BLaER1 treated with 17β-estradiol and CSF1 and Interleukin-3, amounts not matched to agents 10 nM and 100 nM (cell line): ENCODE data around the gene MAP2.
A peak's percentile ranks its signal among the peaks of the same experiment; 100 is the strongest.

Source experiments
- H3K27ac ChIP-seq, 11 experiments: shearing (Covaris generic); formaldehyde crosslinking; 2 replicates each; pipeline ENCODE4 v1.8.1; 2022
- H3K27me3 ChIP-seq, 11 experiments: shearing (Covaris generic); formaldehyde crosslinking; 2 replicates each; pipeline ENCODE4 v1.8.1; 2022
- H3K36me3 ChIP-seq, 11 experiments: shearing (Covaris generic); formaldehyde crosslinking; 2 replicates each; pipeline ENCODE4 v1.8.1; 2022
- H3K4me1 ChIP-seq, 10 experiments: shearing (Covaris generic); formaldehyde crosslinking; 2 replicates each; pipeline ENCODE4 v1.8.1; 2022
- H3K4me2 ChIP-seq, 11 experiments: shearing (Covaris generic); formaldehyde crosslinking; 2 replicates each; pipeline ENCODE4 v1.8.1; 2022
- H3K4me3 ChIP-seq, 10 experiments: shearing (Covaris generic); formaldehyde crosslinking; 2 replicates each; pipeline ENCODE4 v1.8.1; 2022
- H3K9ac ChIP-seq, 11 experiments: shearing (Covaris generic); formaldehyde crosslinking; 2 replicates each; pipeline ENCODE4 v1.8.1; 2022
- H3K9me3 ChIP-seq, 11 experiments: shearing (Covaris generic); formaldehyde crosslinking; replicated peaks in 1 of 11; 2 replicates each; pipeline ENCODE4 v1.8.1; 2022
- H4K20me1 ChIP-seq, 11 experiments: shearing (Covaris generic); formaldehyde crosslinking; 2 replicates each; pipeline ENCODE4 v1.8.1; 2022
- Cebpa-rat ChIP-seq, 11 experiments: shearing (Covaris generic); IDR thresholded peaks; 2 replicates each; pipeline ENCODE4 v1.8.1; 2022

The MAP2 gene

GRCh38 chr2:209614690-209615369 lies 191.0 kb downstream of the MAP2 start:
- H3K9ac ChIP-seq = no peak overlapping the region

GRCh38 chr2:209619782-209620181 lies 195.9 kb downstream of the MAP2 start:
- Histone ChIP-seq H3K27me3 (no peaks in the 10 kb centered on the region), H3K9ac (no peak overlapping the region), H3K27ac (peak overlapping the region in 6 of 11 experiments; percentile 12 to 41 (median 30); a peak in 8 of 22 replicates), H3K4me2 (peak overlapping the region in 3 of 11 experiments; percentile 9 to 31 (median 20); a peak in 5 of 22 replicates), H3K4me1 (peaks cover 0 to 12% (median 7%) of the 10 kb centered on the region in 10 experiments; a peak in 12 of 20 replicates), H3K4me3 (no peak overlapping the region), H3K9me3 (peaks cover 10 to 24% (median 19%) of the 10 kb centered on the region in 11 experiments), H3K36me3 (peaks cover 0 to 7% (median 0%) of the 10 kb centered on the region in 11 experiments; a peak in 4 of 22 replicates), H4K20me1 (no peaks in the 10 kb centered on the region)
- TF ChIP-seq Cebpa-rat (IDR thresholded peaks at IDR 0.05) = peak in 4 of 11 experiments; percentile 24 to 43 (median 34); a peak in 1 of 22 replicates

More at GRCh38 chr2:209614690-209615369, 191.0 kb downstream of the MAP2 start:
- H3K27ac ChIP-seq = no peak overlapping the region
- H3K4me1 ChIP-seq = peaks cover 0 to 6% (median 3%) of the 10 kb centered on the region in 10 experiments; a peak in 10 of 20 replicates
- no peak for TF ChIP-seq Cebpa-rat (IDR thresholded peaks at IDR 0.05)
- H3K9me3 ChIP-seq = peaks cover 10 to 26% (median 20%) of the 10 kb centered on the region in 11 experiments
- no peaks in the 10 kb centered on the region for H3K27me3 ChIP-seq
- H3K4me3 ChIP-seq = no peak overlapping the region
- H3K36me3 ChIP-seq = peaks cover 0 to 7% (median 0%) of the 10 kb centered on the region in 11 experiments; a peak in 4 of 22 replicates
- H3K4me2 ChIP-seq = no peak overlapping the region
- H4K20me1 ChIP-seq = no peaks in the 10 kb centered on the region

DNA sequence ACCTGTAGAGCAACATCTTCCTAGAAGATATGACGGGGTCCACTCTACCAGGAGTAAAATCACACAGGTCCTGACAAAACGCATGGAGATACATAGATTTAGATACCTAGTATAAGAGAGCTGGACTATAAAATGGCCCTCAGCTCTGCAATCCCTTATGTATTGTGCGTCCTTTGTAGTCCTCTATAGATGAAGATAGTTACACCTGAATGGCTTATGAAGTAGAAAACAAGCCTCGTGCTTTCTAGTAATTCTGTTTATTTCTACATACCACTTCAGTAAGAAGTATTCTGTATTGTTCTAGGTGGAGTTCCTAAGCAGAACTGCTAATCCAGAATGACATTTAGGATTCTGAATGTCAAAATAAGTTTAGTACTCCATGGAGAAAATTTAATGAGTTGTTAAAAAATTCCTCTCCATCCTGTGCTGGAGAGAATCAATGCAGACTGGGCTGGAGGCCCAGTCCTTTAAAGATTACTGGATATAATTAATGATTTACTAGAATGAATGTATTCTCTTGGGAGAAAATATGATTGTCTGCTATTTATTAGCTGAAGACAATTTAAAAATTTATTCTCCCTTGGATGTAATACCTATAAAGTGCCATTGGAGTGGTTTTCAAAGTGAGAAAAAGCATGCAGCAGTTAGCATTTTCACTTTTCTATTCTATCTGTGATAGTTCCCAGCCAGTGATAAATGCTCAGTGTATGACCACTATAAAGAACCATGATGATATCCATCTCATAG lies 200.5 kb downstream of the MAP2 start:
- H3K9ac ChIP-seq = no peak overlapping the region
- H3K27ac ChIP-seq = no peak overlapping the region
- H3K36me3 ChIP-seq = no peaks in the 10 kb centered on the region
- no peak overlapping the region for H3K4me2 ChIP-seq
- TF ChIP-seq Cebpa-rat (IDR thresholded peaks at IDR 0.05) = no peak
- no peaks in the 10 kb centered on the region for H3K9me3 ChIP-seq
- H4K20me1 ChIP-seq = no peaks in the 10 kb centered on the region
- H3K4me1 ChIP-seq = peaks cover 0 to 12% (median 7%) of the 10 kb centered on the region in 10 experiments; a peak in 12 of 20 replicates
- no peaks in the 10 kb centered on the region for H3K27me3 ChIP-seq
- no peak overlapping the region for H3K4me3 ChIP-seq

GRCh38 chr2:209629597-209629996 lies 205.8 kb downstream of the MAP2 start:
- no peak overlapping the region for H3K27ac ChIP-seq
- H3K4me2 ChIP-seq = no peak overlapping the region
- H3K36me3 ChIP-seq = no peaks in the 10 kb centered on the region
- no peaks in the 10 kb centered on the region for H4K20me1 ChIP-seq
- no peak overlapping the region for H3K9ac ChIP-seq
- no peaks in the 10 kb centered on the region for H3K27me3 ChIP-seq
- no peak overlapping the region for H3K4me3 ChIP-seq
- no peaks in the 10 kb centered on the region for H3K4me1 ChIP-seq
- TF ChIP-seq Cebpa-rat (IDR thresholded peaks at IDR 0.05) = no peak
- H3K9me3 ChIP-seq = no peaks in the 10 kb centered on the region

GRCh38 chr2:209633911-209634310 lies 210.1 kb downstream of the MAP2 start:
- Histone ChIP-seq H3K9ac (no peak overlapping the region), H3K27me3 (no peaks in the 10 kb centered on the region), H3K36me3 (no peaks in the 10 kb centered on the region), H3K9me3 (no peaks in the 10 kb centered on the region), H3K27ac (no peak overlapping the region), H4K20me1 (no peaks in the 10 kb centered on the region), H3K4me2 (no peak overlapping the region), H3K4me1 (no peaks in the 10 kb centered on the region), H3K4me3 (no peak overlapping the region)
- TF ChIP-seq Cebpa-rat (IDR thresholded peaks at IDR 0.05) = no peak

- Histone ChIP-seq H3K4me2 (no peak overlapping the region), H3K36me3 (no peaks in the 10 kb centered on the region), H3K4me1 (no peaks in the 10 kb centered on the region), H3K9me3 (no peaks in the 10 kb centered on the region), H3K27ac (no peak overlapping the region), H3K27me3 (no peaks in the 10 kb centered on the region), H3K4me3 (no peak overlapping the region), H4K20me1 (no peaks in the 10 kb centered on the region), H3K9ac (no peak overlapping the region)
- TF ChIP-seq Cebpa-rat (IDR thresholded peaks at IDR 0.05) = no peak
Measured at GRCh38 chr2:209636076-209636475, 212.2 kb downstream of the MAP2 start.

GRCh38 chr2:209637293-209637692 lies 213.4 kb downstream of the MAP2 start:
- TF ChIP-seq Cebpa-rat (IDR thresholded peaks at IDR 0.05) = no peak
- H3K27me3 ChIP-seq = no peaks in the 10 kb centered on the region

GRCh38 chr2:209638346-209638745 lies 214.5 kb downstream of the MAP2 start:
- no peak for TF ChIP-seq Cebpa-rat (IDR thresholded peaks at IDR 0.05)
- Histone ChIP-seq H3K36me3 (no peaks in the 10 kb centered on the region), H3K4me1 (no peaks in the 10 kb centered on the region), H3K9me3 (no peaks in the 10 kb centered on the region), H3K4me3 (no peak overlapping the region), H3K27ac (no peak overlapping the region), H4K20me1 (no peaks in the 10 kb centered on the region), H3K4me2 (no peak overlapping the region), H3K9ac (no peak overlapping the region), H3K27me3 (no peaks in the 10 kb centered on the region)

More at GRCh38 chr2:209637293-209637692, 213.4 kb downstream of the MAP2 start:
- Histone ChIP-seq H4K20me1 (no peaks in the 10 kb centered on the region), H3K27ac (no peak overlapping the region), H3K4me2 (no peak overlapping the region), H3K9ac (no peak overlapping the region), H3K4me1 (no peaks in the 10 kb centered on the region), H3K4me3 (no peak overlapping the region), H3K9me3 (no peaks in the 10 kb centered on the region), H3K36me3 (no peaks in the 10 kb centered on the region)

- H3K27me3 ChIP-seq = no peaks in the 10 kb centered on the region
- H3K27ac ChIP-seq = no peak overlapping the region
- H3K9ac ChIP-seq = no peak overlapping the region
- H3K4me2 ChIP-seq = no peak overlapping the region
- H3K4me3 ChIP-seq = no peak overlapping the region
- no peaks in the 10 kb centered on the region for H4K20me1 ChIP-seq
- no peaks in the 10 kb centered on the region for H3K36me3 ChIP-seq
- no peaks in the 10 kb centered on the region for H3K9me3 ChIP-seq
- no peaks in the 10 kb centered on the region for H3K4me1 ChIP-seq
- TF ChIP-seq Cebpa-rat (IDR thresholded peaks at IDR 0.05) = no peak
Measured at GRCh38 chr2:209640358-209640757, 216.5 kb downstream of the MAP2 start.
